PC-3 (cell line): ENCODE results near the gene IFIT2.
"Not testable (repeated sequence)": the region's sequence is repeated elsewhere in the genome, so short reads cannot be mapped to it uniquely, and the experiment has no call there.

Experiments
- EZH2 ChIP-seq: fragments of 300-600 bp; sonication (generic); IDR thresholded peaks from one replicate; pipeline ENCODE4 v1.6.1; 2017; ENCODE audit warnings: antibody characterized with exemption, mild to moderate bottlenecking, low read length; ENCODE audit not compliant: unreplicated experiment
- EZH2phosphoT487 ChIP-seq: fragments of 300-600 bp; sonication (generic); IDR thresholded peaks from 2 replicates; pipeline ENCODE4 v1.6.1; 2018; ENCODE audit warnings: mild to moderate bottlenecking, antibody characterized with exemption, low read length, borderline replicate concordance
- TF ChIP-seq, protein P1 (sequence below): fragments of 300-600 bp; sonication (generic); conservative IDR thresholded peaks from 2 replicates; pipeline ENCODE4 v1.5.1; 2017; ENCODE audit warnings: antibody characterized with exemption, low read depth, mild to moderate bottlenecking, low read length

GRCh38 chr10:89318047-89318446, 16.2 kb downstream of the IFIT2 start:
- TF ChIP-seq, protein P1, sequence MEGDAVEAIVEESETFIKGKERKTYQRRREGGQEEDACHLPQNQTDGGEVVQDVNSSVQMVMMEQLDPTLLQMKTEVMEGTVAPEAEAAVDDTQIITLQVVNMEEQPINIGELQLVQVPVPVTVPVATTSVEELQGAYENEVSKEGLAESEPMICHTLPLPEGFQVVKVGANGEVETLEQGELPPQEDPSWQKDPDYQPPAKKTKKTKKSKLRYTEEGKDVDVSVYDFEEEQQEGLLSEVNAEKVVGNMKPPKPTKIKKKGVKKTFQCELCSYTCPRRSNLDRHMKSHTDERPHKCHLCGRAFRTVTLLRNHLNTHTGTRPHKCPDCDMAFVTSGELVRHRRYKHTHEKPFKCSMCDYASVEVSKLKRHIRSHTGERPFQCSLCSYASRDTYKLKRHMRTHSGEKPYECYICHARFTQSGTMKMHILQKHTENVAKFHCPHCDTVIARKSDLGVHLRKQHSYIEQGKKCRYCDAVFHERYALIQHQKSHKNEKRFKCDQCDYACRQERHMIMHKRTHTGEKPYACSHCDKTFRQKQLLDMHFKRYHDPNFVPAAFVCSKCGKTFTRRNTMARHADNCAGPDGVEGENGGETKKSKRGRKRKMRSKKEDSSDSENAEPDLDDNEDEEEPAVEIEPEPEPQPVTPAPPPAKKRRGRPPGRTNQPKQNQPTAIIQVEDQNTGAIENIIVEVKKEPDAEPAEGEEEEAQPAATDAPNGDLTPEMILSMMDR: not testable (repeated sequence)
- TF ChIP-seq EZH2, EZH2phosphoT487: not testable (repeated sequence)
